Dedifferentiated amniotic fluid mesenchymal stem cell (primary cell): ENCODE results near the gene PPEF2.

ENCODE experiments used
- DNase-seq: peaks from one replicate; pipeline ENCODE4 v3.0.0-alpha.2; 2016; ENCODE audit errors: extremely low spot score

PPEF2 gene

DNA sequence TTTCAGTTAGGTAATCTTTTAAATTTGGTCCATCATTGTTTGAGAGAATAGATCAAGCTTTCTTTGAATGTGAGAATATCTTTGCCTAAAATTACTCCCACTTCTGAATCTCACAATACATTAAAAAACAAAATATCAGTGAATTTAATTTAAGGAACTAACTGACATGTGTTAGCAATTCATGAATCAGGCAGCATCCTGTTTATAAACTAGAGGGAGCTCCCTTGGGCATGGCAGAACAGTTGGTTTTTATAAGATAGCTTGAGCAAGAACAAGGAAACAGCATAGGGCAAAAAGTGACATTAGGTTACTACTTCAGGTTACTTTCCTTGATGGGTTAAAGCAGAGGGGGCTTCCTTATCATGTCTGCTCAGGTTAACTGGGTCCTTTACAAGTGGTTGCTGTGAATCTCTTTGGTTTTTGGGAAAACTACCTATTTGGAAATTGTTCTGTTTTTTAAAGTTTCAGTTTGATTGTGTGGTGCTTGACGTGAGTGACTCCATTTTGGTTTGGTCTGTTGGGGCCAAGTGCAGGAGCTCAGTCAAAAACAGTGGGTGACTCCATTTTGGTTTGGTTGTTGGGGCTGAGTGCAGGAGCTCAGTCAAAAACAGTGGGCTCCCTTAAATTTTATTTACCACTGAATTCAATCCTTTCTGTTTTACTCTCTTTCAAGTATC is 68.0 kb downstream of the PPEF2 start:
- no peak for DNase-seq

GRCh38 chr4:75831856-75832405 is 70.3 kb downstream of the PPEF2 start:
- no peak for DNase-seq

GRCh38 chr4:75830906-75831305 is 71.3 kb downstream of the PPEF2 start:
- no peak for DNase-seq

DNA sequence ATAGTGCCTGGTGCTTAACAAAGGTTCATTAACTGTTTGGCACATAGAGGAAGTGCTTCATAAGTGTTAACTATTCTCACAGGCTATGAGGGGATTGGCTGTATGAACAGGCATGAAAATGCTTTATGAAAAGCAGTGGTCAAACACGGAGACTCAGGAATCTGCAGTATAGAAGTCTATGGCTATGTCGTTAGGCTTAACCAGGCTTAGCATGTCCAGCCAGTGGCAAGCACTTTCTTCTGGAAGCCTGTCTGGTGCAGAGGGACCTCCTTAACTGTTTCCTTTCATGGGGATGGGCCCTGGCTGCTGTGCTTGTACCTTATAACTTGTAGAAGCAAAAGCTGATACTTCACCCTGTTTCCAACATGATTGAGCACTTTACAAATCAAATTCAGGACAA is 78.4 kb downstream of the PPEF2 start:
- DNase-seq: no peak

GRCh38 chr4:75822416-75822815 is 79.8 kb downstream of the PPEF2 start:
- DNase-seq: no peak

DNA sequence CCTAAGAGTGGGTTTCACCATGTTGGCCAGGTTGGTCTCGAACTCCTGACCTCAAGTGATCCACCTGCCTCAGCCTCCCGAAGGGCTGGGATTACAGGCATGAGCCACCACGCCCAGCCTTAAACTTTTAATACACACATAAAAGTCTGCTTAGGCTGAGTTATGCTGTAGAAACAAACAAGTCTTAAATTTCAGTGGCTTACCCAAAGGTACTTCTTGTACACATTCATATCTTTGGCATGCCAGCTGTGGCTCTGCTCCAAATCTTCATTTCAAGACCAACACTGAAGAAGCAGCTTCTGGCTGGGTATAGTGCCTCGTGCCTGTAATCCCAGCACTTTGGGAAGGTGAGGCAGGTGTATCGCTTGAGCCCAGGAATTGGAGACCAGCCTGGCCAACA is 80.3 kb downstream of the PPEF2 start:
- DNase-seq: no peak

- DNase-seq: no peak
Measured at GRCh38 chr4:75821216-75821615, 81.0 kb downstream of the PPEF2 start.

GRCh38 chr4:75820676-75821075 is 81.6 kb downstream of the PPEF2 start:
- DNase-seq: no peak

DNA sequence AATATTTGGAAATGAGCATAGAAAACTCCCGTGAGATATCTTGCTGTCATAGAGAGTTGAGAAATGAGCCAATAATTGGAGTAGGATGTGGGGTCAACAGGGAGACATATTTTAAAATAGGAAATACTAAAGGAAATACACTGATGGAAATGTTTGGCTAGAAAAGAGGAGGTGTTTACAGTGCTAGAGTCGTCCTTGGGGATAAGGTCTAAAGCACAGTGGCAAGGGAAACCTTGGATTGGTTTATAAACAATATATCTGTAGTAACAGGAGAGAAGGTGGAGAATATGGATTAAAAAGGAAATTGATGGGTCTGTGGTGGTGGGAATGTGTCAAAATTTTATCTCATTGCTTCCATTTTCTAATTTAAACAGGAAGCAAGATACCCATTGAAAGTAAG is 82.1 kb downstream of the PPEF2 start:
- no peak for DNase-seq

DNA sequence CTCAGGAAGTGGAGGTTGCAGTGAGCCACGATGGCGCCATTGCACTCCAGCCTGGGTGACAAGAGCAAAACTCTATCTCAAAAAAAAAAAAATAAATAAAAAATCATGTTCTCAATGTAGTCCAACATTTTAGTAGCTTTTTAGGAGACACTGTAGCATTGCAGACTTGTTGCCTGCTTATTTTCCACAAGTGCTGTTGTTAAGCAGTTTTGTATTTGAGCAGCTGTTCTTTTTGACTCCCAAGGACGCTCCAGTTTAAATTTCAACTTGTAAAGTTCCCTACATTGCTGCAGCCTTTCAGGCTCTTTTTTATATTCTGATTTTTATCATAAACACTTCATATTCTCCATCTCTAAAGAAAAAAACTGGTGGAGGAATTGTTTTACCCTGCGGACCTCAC is 83.1 kb downstream of the PPEF2 start:
- no peak for DNase-seq

GRCh38 chr4:75817901-75818300 is 84.4 kb downstream of the PPEF2 start:
- DNase-seq: no peak
